NCI-H748 treated with DMSO at 0.1 percent for 48 hours (cell line): ENCODE measurements around the gene HYAL1.

ENCODE experiments used
- DNase-seq: peaks from one replicate; lab custom pipeline; 2025; lab: John Stamatoyannopoulos, UW

HYAL1 gene

DNA sequence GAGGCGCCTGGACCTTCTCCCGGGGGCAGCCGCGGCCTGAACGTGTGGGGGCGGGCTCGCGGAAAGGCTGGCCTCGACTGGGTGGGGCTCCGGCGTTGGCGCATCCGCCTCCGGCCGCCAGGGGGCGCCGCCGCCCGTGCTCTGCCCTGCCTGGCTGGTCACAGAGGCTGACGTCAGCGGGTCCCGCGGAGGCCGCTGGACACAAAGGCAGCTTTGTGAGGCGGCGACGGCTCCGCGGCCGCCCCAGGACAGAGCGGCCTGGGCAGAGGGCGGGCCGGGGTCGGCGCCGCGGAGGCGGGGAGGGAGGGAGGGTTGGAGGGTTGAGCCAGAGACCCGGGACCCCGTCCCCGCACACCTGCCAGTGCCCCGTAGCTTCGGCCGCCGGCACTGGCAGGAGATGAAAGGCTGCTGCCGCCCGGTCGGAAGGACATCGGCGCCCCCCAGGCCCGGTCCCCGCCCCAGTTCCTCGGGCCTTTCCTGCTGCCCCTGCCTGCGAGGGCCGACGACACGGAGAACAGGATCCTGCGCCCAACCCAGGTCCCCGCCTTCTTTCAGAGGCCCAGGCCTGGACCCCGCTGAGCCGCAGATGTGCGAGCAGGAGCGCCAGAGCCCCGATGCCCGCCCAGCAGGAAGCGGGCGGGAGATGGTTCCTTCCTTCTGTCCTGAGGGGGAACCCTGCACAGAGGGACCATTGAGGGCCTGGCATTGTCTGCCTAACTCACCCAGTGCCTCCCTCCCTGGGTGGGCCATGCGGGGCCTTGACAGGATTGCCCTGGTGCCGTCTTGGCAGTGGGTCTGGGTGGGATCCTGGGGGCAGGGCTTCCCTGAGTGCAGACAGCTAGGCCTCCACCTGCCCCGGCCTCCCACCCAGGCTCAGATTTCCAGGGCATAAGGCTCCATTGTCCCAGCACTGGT lies 43.1 kb downstream of the HYAL1 start:
- DNase-seq: peak; percentile 74

DNA sequence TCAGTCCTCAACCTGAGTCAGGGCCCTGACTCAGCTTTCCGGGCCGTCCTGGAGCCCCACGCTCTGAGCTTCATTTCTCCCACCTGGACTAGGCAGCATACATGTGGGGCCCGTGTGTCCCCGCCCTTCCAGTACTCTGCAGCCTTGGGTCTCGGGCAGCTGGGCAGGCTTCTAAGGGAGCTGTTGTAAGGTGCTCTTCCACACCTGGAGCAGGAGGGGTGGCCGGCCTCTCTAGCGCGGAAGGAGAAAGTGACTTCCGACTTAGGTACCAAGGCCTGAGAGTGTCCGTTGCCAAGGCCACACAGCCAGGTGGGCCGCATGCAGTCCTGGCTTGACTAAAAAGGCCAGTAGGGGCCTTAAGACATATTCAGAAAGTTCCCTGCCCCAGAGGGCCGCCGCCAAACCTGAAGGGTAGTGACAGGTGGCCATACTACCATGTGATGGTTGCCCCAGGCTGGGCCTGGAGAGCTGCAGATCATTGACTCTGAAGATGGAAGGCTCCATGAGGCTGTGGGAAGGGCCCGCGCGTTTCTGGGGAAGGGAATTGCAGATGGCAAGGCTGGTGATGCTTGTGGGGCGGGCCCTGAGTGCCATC lies 43.8 kb downstream of the HYAL1 start:
- DNase-seq: no peak

DNA sequence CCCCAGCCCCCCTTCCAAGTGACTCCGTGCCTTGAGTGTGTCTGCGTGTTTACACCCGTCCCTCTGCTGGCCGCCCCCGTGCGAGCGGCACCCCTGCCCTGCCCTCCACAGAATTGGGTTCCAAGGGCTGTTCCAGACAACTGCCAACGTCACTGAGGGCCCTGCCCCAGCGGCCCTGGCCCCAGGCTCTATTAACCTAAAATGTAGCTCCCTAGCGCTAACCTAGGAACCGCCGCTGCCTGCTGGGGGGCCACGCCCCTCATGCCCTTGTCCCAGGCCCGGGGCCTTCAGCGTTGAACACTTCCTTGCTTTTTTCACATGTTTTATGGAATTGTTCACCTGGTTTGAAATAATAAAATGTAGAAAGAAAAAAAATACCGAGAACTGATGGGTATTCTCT lies 44.4 kb downstream of the HYAL1 start:
- no peak for DNase-seq

DNA sequence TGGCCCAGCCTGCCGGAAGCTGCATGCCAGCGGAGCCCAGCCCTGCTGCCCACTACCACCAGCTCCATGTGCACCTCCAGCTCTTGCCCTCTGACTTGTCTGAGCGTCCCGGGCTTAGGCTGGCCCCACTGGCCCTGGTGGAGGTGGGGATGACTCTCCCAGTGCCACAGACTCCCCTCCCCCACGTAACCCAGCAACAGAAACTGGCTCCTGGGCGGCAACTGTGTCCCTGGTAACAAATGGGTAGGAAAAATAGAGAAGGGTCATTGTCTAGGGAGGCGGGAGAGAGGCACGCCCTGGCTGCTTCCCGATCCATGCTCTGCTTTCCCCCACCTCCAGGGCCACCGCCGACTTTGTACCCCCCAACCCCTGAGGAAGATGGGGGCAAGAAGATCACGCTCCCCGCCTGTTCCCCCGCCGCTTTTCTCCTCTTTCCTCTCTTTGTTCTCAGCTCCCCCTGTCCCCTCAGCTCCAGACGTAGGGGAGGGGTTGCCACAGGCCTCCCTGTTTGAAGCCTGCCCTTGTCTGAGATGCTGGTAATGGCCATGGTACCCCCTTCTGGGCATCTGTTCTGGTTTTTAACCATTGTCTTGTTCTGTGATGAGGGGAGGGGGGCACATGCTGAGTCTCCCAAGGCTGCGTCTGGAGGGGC lies 45.2 kb downstream of the HYAL1 start:
- DNase-seq: no peak

DNA sequence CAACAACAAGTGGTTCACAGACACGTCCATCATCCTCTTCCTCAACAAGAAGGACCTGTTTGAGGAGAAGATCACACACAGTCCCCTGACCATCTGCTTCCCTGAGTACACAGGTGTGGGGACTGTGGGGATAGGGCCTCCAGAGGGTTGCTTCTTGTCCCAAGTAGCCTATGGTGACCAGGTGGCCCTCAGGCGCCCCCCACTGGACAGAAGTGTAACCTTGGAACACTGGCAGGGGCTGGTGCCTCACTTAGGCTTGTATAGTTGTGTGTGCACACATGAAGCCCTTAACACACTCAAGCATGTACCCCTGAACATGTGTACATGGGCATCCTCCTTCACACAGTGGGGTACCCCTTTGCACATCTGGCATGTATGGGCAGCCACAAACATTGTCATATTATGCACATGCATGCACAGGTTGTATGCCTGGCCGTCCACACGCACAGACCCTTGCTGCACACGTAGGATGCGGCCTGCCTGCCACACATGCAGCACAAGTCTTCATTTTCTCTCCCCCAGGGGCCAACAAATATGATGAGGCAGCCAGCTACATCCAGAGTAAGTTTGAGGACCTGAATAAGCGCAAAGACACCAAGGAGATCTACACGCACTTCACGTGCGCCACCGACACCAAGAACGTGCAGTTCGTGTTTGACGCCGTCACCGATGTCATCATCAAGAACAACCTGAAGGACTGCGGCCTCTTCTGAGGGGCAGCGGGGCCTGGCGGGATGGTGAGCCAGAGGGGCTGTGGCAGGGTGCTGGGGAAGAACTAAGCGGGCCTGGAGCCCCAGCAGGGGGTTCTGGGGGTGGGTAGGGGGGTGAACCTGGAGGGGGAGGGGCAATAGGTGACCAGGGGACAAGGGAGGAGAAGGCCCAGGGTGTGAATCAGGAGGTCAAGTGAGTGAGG lies 46.1 kb downstream of the HYAL1 start:
- no peak for DNase-seq

DNA sequence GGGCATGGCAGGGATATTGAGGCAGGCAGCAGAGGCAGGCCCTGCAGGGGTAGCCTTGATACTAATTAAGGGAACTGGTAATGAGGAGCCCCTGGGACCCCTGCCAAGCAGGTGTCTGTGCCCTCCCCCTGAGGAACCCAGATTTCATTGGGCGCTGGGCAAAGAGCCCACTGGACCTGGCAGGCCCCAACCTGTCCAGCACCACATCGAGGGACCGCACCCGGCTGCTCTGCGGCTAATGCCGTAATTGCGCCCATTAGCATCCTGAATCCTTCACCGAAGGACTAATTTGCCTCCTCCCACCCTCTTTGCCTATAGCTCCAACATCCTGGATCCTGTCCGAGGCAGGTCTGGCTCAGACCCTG lies 48.1 kb downstream of the HYAL1 start:
- DNase-seq: no peak

DNA sequence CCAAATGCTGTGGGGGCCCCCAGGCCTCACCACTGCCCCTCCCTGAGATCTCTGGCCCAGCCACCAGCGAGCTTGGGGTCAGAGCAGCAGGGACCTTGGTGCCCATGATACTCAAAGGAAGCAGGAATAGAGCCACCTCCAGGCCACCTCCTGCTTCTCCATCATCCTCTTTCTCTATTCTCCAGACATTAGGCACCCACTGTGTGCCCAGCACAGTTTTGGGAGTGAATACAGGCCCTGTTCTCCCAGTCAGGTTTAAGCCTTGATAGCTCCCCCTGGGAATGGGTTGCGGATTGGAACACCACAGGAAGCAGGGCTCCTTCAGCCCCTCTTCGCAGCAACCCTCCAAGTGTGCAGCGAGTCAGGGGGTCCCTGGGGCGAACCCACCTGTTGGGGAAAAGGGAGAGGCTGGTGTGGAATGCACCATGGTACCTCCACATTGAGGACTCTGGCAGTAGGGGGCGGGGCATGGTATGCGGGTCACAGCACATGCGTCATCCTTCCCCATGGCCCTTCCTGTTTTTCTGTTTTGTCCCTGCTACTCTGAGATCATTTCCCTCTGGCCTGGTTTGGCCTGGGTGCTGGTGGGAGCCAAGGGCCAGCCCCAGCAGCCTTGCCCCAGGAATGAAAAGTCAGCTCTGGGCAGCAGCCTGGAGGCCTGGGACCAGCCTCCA lies 48.7 kb downstream of the HYAL1 start:
- no peak for DNase-seq

DNA sequence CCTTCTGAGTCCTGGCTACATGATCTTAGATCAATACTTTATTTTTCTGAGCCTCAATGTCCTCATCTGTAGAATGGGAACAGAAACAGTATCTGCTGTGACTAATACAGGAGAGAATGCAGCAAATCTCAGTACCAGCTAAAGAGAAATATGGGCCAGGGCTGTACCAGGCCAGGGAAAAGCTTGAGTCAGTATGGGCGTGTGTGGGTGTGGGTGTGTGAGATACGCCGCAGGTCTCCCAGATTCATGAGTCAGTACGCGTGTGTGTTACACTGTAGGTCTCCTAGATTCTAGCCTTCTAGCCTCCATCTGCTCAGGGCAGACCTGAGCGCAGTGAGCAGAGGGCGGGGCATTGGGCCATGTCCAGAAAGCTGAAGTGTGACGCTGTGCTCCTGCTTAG lies 52.2 kb downstream of the HYAL1 start:
- DNase-seq: no peak

DNA sequence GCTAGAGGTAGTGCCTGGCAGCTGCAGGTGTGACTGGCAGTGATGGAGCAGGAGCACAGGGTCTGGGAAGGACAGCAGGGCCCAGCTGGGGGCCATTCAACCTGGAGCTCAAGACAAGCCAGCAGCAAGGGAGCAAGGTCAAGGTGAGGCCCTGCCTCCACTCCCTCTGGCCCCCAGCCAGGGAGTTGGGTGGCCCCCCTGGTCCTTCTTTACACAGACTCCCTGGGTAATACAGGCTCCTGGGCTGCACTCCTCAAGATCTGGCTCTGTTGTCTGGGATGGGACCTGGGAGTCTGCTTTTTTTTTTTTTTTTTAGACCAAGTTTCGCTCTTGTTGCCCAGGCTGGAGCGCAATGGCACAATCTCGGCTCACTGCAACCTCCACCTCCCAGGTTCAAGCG lies 52.9 kb downstream of the HYAL1 start:
- no peak for DNase-seq
